Liver (tissue), 9 donors: Measurements from ENCODE around the gene CDKL1. TPM values are rescaled to one million over a fixed set of nuclear protein-coding genes. Genes with fewer than 3 reads are reported as not detected.

ENCODE experiments used
- DNase-seq: peaks from one replicate; pipeline ENCODE4 v3.0.0-alpha.2; 2017; ENCODE audit warnings: low spot score
- H3K27ac ChIP-seq, 2 donors: one replicate each; pipeline ENCODE4 v1.7.0; 2013; ENCODE audit warnings: inconsistent platforms in 2 of 2, low read length in 2 of 2, control low read depth in 1 of 2, low read depth in 1 of 2, mild to moderate bottlenecking in 1 of 2
- H3K27me3 ChIP-seq, 4 donors: one replicate each; pipeline versions ENCODE4 v1.6.1 to v1.7.0; 2013; ENCODE audit warnings: low read length in 3 of 4, inconsistent platforms in 1 of 4, mild to moderate bottlenecking in 1 of 4, moderate library complexity in 1 of 4; ENCODE audit not compliant: control insufficient read depth in 4 of 4, insufficient read depth in 4 of 4
- H3K36me3 ChIP-seq, 4 donors: one replicate each; pipeline versions ENCODE4 v1.6.1 to v1.7.0; 2013; ENCODE audit warnings: low read length in 3 of 4, mild to moderate bottlenecking in 3 of 4, low read depth in 1 of 4, moderate library complexity in 1 of 4; ENCODE audit not compliant: control insufficient read depth in 4 of 4, insufficient read depth in 3 of 4
- H3K4me1 ChIP-seq, 4 donors: one replicate each; pipeline versions ENCODE4 v1.6.1 to v1.7.0; 2013; ENCODE audit warnings: low read length in 3 of 4, mild to moderate bottlenecking in 3 of 4, moderate library complexity in 1 of 4; ENCODE audit not compliant: control insufficient read depth in 4 of 4, insufficient read depth in 4 of 4
- H3K4me3 ChIP-seq, 3 donors: one replicate each; pipeline versions ENCODE4 v1.6.1 to v1.7.0; 2013; ENCODE audit warnings: low read length in 3 of 3, control low read depth in 1 of 3, low read depth in 1 of 3, mild to moderate bottlenecking in 1 of 3
- H3K9ac ChIP-seq, 2 donors: one replicate each; pipeline ENCODE4 v1.7.0; 2013; ENCODE audit warnings: low read length in 2 of 2, mild to moderate bottlenecking in 2 of 2, moderate library complexity in 2 of 2, control low read depth in 1 of 2, low read depth in 1 of 2
- H3K9me3 ChIP-seq, 4 donors: one replicate each; pipeline versions ENCODE4 v1.6.1 to v1.7.0; 2013; ENCODE audit warnings: low read length in 3 of 4; ENCODE audit not compliant: control insufficient read depth in 4 of 4
- ATF3 ChIP-seq: IDR thresholded peaks from 2 replicates; pipeline ENCODE4 v1.6.1; 2016; ENCODE audit warnings: antibody characterized with exemption
- EGR1 ChIP-seq, 2 donors: IDR thresholded peaks; 2 replicates each; pipeline ENCODE4 v1.6.1; 2016 to 2018; ENCODE audit warnings: antibody characterized with exemption in 2 of 2, low read depth in 2 of 2
- FOXA1 ChIP-seq: IDR thresholded peaks from 2 replicates; pipeline ENCODE4 v1.6.1; 2016; ENCODE audit warnings: antibody characterized with exemption
- FOXA2 ChIP-seq: IDR thresholded peaks from 2 replicates; pipeline ENCODE4 v1.6.1; 2016; ENCODE audit warnings: antibody characterized with exemption
- GABPA ChIP-seq, 2 donors: IDR thresholded peaks in 1 of 2; conservative IDR thresholded peaks in 1 of 2; 2 replicates each; pipeline ENCODE4 v1.6.1; 2016; ENCODE audit warnings: antibody characterized with exemption in 2 of 2, mild to moderate bottlenecking in 1 of 2, moderate library complexity in 1 of 2
- HNF4A ChIP-seq, 2 donors: conservative IDR thresholded peaks; 2 replicates each; pipeline ENCODE4 v1.6.1; 2016; ENCODE audit warnings: antibody characterized with exemption in 2 of 2, mild to moderate bottlenecking in 2 of 2
- HNF4G ChIP-seq: IDR thresholded peaks from 2 replicates; pipeline ENCODE4 v1.6.1; 2016; ENCODE audit warnings: antibody characterized with exemption
- JUND ChIP-seq, 2 donors: IDR thresholded peaks; 2 replicates each; pipeline ENCODE4 v1.6.1; 2016; ENCODE audit warnings: antibody characterized with exemption in 2 of 2
- NR2F2 ChIP-seq: IDR thresholded peaks from 2 replicates; pipeline ENCODE4 v1.6.1; 2016; ENCODE audit warnings: antibody characterized with exemption
- RAD21 ChIP-seq, 2 donors: IDR thresholded peaks; 2 replicates each; pipeline ENCODE4 v1.6.1; 2016; ENCODE audit warnings: antibody characterized with exemption in 2 of 2, mild to moderate bottlenecking in 2 of 2
- RXRA ChIP-seq, 2 donors: IDR thresholded peaks; 2 replicates each; pipeline ENCODE4 v1.6.1; 2017 to 2018; ENCODE audit warnings: antibody characterized with exemption in 2 of 2, mild to moderate bottlenecking in 1 of 2
- SP1 ChIP-seq: IDR thresholded peaks from 2 replicates; pipeline ENCODE4 v1.6.1; 2018; ENCODE audit warnings: antibody characterized with exemption, mild to moderate bottlenecking
- TAF1 ChIP-seq: conservative IDR thresholded peaks from 2 replicates; pipeline ENCODE4 v1.6.1; 2016; ENCODE audit warnings: antibody characterized with exemption, mild to moderate bottlenecking
- YY1 ChIP-seq: IDR thresholded peaks from 2 replicates; pipeline ENCODE4 v1.6.1; 2016; ENCODE audit warnings: antibody characterized with exemption, mild to moderate bottlenecking
- ZBTB33 ChIP-seq: IDR thresholded peaks from 2 replicates; pipeline ENCODE4 v1.6.1; 2016; ENCODE audit warnings: antibody characterized with exemption
- WGBS: extraction: QIAGEN DNeasy Blood & Tissue Kit; methylation state at CpG from one replicate; pipeline ENCODE4 v1.1.7; 2013; 5-methylcytosine and 5-hydroxymethylcytosine counted together
- polyA plus RNA-seq, 2 donors: library from polyadenylated mRNA; stranded (reverse) in 1 of 2; unstranded in 1 of 2; fragments of 200-250 nt in 1 of 2; fragments of >200 nt in 1 of 2; fragmentation: Nextera tagmentation in 1 of 2; extraction: Ambion mirVana in 1 of 2; gene quantifications; one replicate each; pipeline versions ENCODE4 v1.2.1 to v1.2.3, GENCODE V29; 2013 to 2015
- total RNA-seq, 2 donors: library from RNA; depleted of rRNA; stranded (reverse); fragments of >200 nt; gene quantifications; one replicate each; pipeline ENCODE4 v1.2.3, GENCODE V29; 2014
- TF ChIP-seq, protein P1 (sequence below): IDR thresholded peaks from 2 replicates; pipeline ENCODE4 v1.6.1; 2016; ENCODE audit warnings: antibody characterized with exemption, mild to moderate bottlenecking
- TF ChIP-seq, protein P2 (sequence below): IDR thresholded peaks from 2 replicates; pipeline ENCODE4 v1.6.1; 2016; ENCODE audit warnings: antibody characterized with exemption
- TF ChIP-seq, protein P3 (sequence below): fragments of 150-350 bp; IDR thresholded peaks from 2 replicates; pipeline ENCODE4 v1.5.1; 2017; ENCODE audit warnings: improper control_type of control experiment, low read depth, low read length; ENCODE audit not compliant: missing input control
- donor health status: healthy.
- donor health status: healthy.
- donor health status: healthy.
- donor health status: healthy.
- donor health status: healthy.

CDKL1 gene
- total and polyA plus RNA-seq, 4 donors, result 1.1 to 6.8 (median 2.1) TPM

DNA sequence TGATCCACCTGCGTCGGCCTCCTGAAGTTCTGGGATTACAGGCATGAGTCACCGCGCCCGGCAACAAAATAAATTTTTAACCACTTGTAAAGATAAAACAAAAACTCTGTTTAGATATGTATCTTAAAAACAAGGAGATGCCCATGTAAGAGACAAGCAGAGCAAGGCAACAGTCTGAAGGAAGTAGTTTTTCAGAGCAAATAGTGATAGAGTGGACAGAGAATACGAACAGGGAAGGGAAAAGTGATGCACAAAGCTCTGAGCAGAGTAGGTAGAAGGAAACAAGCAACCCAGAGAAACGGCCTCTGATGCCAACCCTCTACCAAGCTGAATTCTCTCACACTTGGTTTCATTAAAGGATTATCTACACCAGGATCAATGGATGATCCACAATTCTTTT, 24.8 kb upstream of the CDKL1 start (continued):
- TF ChIP-seq, protein P1, sequence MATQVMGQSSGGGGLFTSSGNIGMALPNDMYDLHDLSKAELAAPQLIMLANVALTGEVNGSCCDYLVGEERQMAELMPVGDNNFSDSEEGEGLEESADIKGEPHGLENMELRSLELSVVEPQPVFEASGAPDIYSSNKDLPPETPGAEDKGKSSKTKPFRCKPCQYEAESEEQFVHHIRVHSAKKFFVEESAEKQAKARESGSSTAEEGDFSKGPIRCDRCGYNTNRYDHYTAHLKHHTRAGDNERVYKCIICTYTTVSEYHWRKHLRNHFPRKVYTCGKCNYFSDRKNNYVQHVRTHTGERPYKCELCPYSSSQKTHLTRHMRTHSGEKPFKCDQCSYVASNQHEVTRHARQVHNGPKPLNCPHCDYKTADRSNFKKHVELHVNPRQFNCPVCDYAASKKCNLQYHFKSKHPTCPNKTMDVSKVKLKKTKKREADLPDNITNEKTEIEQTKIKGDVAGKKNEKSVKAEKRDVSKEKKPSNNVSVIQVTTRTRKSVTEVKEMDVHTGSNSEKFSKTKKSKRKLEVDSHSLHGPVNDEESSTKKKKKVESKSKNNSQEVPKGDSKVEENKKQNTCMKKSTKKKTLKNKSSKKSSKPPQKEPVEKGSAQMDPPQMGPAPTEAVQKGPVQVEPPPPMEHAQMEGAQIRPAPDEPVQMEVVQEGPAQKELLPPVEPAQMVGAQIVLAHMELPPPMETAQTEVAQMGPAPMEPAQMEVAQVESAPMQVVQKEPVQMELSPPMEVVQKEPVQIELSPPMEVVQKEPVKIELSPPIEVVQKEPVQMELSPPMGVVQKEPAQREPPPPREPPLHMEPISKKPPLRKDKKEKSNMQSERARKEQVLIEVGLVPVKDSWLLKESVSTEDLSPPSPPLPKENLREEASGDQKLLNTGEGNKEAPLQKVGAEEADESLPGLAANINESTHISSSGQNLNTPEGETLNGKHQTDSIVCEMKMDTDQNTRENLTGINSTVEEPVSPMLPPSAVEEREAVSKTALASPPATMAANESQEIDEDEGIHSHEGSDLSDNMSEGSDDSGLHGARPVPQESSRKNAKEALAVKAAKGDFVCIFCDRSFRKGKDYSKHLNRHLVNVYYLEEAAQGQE, result no peak
- TF ChIP-seq TAF1, result no peak
- no peak for TF ChIP-seq NR2F2
- no peak for TF ChIP-seq ATF3
- TF ChIP-seq SP1, result no peak
- TF ChIP-seq JUND (IDR thresholded peaks at IDR 0.05), result no peak
- TF ChIP-seq, protein P2, sequence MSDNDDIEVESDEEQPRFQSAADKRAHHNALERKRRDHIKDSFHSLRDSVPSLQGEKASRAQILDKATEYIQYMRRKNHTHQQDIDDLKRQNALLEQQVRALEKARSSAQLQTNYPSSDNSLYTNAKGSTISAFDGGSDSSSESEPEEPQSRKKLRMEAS, result no peak
- no peak for TF ChIP-seq RAD21 (IDR thresholded peaks at IDR 0.05)
- TF ChIP-seq EGR1 (IDR thresholded peaks at IDR 0.05; ENCODE audit: low read depth in 2 of 2), result no peak

- Histone ChIP-seq H3K27ac (no peak overlapping the region), H3K9ac (no peak overlapping the region)
- 98% methylated on average over 2 of the region's 2 CpGs for WGBS
Observed at GRCh38 chr14:50417853-50418252, 21.2 kb upstream of the CDKL1 start.

More at GRCh38 chr14:50417853-50418252, 21.2 kb upstream of the CDKL1 start:
- Histone ChIP-seq H3K4me3 (no peak overlapping the region), H3K4me1 (no peaks in the 10 kb centered on the region), H3K36me3 (peaks cover 1 to 20% (median 7%) of the 10 kb centered on the region in 4 donors), H3K9me3 (no peaks in the 10 kb centered on the region), H3K27me3 (no peaks in the 10 kb centered on the region)
- TF ChIP-seq, protein P1, result no peak
- no peak for TF ChIP-seq TAF1
- no peak for TF ChIP-seq FOXA2
- no peak for TF ChIP-seq ATF3
- no peak for TF ChIP-seq SP1
- TF ChIP-seq, protein P2, result no peak
- no peak for TF ChIP-seq HNF4G
- TF ChIP-seq JUND (IDR thresholded peaks at IDR 0.05), result no peak
- TF ChIP-seq FOXA1, result no peak
- no peak for TF ChIP-seq HNF4A (conservative IDR thresholded peaks at IDR 0.05)
- TF ChIP-seq RAD21 (IDR thresholded peaks at IDR 0.05), result no peak
- TF ChIP-seq GABPA (IDR thresholded peaks at IDR 0.05 in 1 of 2, conservative IDR thresholded peaks at IDR 0.05 in 1 of 2), result no peak
- no peak for TF ChIP-seq EGR1 (IDR thresholded peaks at IDR 0.05; ENCODE audit: low read depth in 2 of 2)
- TF ChIP-seq YY1, result no peak
- TF ChIP-seq, protein P3, sequence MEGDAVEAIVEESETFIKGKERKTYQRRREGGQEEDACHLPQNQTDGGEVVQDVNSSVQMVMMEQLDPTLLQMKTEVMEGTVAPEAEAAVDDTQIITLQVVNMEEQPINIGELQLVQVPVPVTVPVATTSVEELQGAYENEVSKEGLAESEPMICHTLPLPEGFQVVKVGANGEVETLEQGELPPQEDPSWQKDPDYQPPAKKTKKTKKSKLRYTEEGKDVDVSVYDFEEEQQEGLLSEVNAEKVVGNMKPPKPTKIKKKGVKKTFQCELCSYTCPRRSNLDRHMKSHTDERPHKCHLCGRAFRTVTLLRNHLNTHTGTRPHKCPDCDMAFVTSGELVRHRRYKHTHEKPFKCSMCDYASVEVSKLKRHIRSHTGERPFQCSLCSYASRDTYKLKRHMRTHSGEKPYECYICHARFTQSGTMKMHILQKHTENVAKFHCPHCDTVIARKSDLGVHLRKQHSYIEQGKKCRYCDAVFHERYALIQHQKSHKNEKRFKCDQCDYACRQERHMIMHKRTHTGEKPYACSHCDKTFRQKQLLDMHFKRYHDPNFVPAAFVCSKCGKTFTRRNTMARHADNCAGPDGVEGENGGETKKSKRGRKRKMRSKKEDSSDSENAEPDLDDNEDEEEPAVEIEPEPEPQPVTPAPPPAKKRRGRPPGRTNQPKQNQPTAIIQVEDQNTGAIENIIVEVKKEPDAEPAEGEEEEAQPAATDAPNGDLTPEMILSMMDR, result no peak
- no peak for TF ChIP-seq RXRA (IDR thresholded peaks at IDR 0.05)
- no peak for TF ChIP-seq ZBTB33
- no peak for TF ChIP-seq NR2F2
- no peak for DNase-seq
